ENCODE data around the gene DPP9. TPM values are rescaled to one million over a fixed set of nuclear protein-coding genes. Genes with fewer than 3 reads are reported as not detected.

The DPP9 gene
- polyA plus RNA-seq, 1 donor from 2014 or later: 40.5 TPM

DNA sequence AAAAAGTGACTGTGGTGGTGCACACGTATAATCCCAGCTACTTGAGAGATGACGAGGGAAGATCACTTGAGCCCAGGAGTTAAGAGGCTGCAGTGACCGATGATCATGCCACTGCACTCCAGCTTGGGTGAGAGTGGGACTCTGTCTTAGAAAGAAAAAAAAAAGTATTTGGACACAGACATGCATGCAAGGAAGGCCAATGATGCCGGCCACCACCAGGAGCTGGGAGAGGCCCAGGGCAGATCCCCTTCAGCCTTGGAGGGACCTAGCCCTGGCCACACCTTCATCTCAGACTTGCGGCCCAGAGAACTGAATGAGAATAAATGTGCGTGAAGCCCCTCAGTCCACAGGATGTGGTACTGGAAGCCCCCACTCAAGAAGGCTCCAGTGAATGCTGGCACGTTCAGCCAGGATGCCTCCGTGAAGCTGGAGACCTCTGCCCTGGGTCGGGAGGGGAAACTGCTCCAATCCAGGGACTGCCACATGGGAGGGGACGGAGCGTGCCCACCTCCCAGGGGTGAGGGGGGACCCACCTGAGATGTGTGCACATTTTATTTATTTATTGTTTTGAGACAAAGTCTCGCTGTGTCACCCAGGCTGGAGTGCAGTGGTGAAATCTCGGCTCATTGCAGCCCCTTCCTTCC, 69.7 kb downstream of the DPP9 start:
- H3K9me3 Mint-ChIP-seq: no peaks in the 10 kb centered on the region
- no peaks in the 10 kb centered on the region for H3K36me3 Mint-ChIP-seq
- no peaks in the 10 kb centered on the region for H3K27me3 Mint-ChIP-seq
- peaks cover 4 to 10% (median 7%) of the 10 kb centered on the region in 3 donors for H3K4me1 Mint-ChIP-seq
- H3K27ac Mint-ChIP-seq: peak overlapping the region in 2 of 3 donors; percentile 5 to 46
- H3K4me3 Mint-ChIP-seq: peak overlapping the region in 1 of 4 donors; percentile 22

DNA sequence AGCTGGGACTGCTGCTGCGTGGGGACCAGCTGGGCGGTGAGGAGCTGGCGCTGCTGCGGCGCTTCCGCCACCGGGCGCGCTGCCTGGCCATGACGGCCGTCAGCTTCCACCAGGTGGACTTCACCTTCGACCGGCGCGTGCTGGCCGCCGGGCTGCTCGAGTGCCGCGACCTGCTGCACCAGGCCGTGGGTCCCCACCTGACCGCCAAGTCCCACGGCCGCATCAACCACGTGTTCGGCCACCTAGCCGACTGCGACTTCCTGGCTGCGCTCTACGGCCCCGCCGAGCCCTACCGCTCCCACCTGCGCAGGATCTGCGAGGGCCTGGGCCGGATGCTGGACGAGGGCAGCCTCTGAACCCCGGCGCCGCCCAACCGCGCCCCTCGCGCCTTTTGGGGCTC, 71.6 kb downstream of the DPP9 start:
- H3K27ac Mint-ChIP-seq: no peak overlapping the region
- H3K27me3 Mint-ChIP-seq: no peaks in the 10 kb centered on the region
- peaks cover 4 to 17% (median 14%) of the 10 kb centered on the region in 3 donors for H3K4me1 Mint-ChIP-seq
- H3K9me3 Mint-ChIP-seq: no peaks in the 10 kb centered on the region
- no peak overlapping the region for H3K4me3 Mint-ChIP-seq
- H3K36me3 Mint-ChIP-seq: no peaks in the 10 kb centered on the region

DNA sequence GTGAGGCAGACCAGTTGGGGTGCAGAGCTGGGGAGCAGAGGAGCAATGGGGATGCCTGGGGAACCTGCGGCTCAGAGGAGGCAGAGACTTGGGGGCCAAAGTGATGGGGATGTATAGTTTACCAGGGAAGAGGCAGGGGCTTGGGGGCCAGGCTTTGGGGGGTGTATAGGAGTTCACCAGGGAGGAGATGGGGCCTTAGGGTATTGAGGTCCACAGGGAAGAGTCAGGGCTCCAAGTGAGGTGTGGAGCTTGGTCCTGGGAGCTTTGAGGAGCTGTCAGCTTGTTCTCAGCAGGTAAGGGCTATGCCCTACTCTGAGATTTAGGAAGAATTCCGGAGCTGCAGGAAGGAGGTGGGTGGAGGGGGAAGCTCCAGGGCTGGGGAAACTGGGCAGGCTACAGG, 73.5 kb downstream of the DPP9 start:
- H3K4me1 Mint-ChIP-seq: peaks cover 4 to 19% (median 16%) of the 10 kb centered on the region in 3 donors
- no peak overlapping the region for H3K27ac Mint-ChIP-seq
- H3K27me3 Mint-ChIP-seq: no peaks in the 10 kb centered on the region
- H3K9me3 Mint-ChIP-seq: no peaks in the 10 kb centered on the region
- H3K36me3 Mint-ChIP-seq: no peaks in the 10 kb centered on the region
- H3K4me3 Mint-ChIP-seq: no peak overlapping the region

DNA sequence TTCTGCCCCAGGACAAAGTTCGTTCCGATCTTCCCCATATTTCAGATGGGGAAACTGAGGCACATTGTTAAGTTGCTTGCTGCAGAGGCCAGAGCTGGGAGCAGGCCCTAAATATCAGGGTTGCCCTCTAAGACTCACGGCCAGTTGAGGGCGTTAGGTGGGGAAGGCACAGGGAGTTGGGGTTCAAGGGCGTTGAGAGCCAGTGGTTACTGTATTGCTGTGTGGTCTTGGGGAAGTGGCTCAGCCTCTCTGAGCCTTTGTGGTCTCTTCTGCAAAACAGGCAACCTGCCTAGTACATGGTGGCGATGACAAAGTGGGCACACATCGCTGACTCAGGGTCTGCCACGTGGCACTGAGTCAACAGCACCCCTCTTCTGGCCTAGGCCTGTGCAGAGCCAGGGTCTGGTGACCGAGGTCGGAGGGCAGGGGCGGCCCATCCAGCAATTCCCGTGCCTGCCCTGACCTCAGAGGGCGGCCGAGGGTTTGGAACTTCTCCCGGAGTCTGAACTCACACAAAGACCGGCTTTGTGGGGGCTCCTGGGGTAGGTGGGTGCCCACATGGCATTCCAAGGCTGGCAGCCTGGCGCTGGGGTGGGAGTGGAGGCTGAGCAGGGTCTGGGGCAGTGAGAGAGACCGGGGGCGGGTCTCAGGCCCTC, 74.1 kb downstream of the DPP9 start:
- Mint-ChIP-seq H3K9me3 (no peaks in the 10 kb centered on the region), H3K4me1 (peaks cover 0 to 15% (median 13%) of the 10 kb centered on the region in 3 donors), H3K27ac (no peak overlapping the region), H3K4me3 (no peak overlapping the region), H3K27me3 (no peaks in the 10 kb centered on the region), H3K36me3 (no peaks in the 10 kb centered on the region)

DNA sequence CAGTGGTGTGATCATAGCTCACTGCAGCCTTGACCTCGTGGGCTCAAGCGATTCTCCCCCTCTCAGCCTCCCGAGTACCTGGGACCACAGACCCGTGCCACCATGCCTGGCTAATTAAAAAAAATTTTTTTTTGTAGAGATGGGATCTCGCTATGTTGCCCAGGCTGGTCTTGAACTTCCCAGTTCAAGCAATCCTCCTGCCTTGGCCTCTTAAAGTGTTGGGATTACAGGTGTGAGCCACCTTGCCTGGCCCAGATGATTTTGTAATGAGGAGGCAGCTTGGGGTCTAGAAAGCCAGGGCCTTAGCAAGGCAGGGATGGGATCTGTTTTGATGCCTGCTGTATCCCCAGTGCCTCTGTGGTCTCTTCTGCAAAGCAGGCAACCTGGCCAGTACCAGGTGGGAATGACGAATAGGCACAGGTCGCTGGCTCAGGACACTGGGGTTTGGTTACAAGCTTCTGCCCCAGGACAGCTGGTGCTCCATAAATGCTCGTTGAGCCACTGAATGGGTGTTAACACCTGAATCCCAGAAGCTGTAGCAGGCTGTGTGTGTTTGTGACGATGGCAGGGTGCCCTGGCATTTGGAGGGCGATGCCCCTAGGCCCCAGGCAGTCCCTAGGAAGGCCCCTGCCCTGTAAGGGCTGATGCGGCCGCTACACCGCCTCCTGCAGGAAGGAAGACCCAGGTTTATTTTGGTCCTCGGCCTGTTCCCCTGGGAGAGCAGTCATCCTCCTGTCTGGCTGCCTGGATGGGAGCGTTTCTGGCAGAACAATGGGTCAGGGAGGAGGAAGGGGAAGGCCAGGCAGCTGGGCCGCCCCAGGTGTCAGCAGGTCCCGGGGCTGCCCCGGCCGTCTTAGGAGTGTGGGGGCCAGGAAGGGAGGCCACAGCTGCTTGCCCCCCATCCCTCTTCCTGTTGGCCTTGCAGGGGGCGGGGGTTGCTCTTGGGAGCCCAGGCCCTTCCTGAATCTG, 75.7 kb downstream of the DPP9 start:
- H3K4me1 Mint-ChIP-seq: peaks cover 0 to 11% (median 10%) of the 10 kb centered on the region in 3 donors
- peak overlapping the region in 2 of 4 donors; percentile 73 to 83 for H3K4me3 Mint-ChIP-seq
- H3K27ac Mint-ChIP-seq: peak overlapping the region in 1 of 3 donors; percentile 35
- H3K27me3 Mint-ChIP-seq: no peaks in the 10 kb centered on the region
- H3K36me3 Mint-ChIP-seq: no peaks in the 10 kb centered on the region
- H3K9me3 Mint-ChIP-seq: no peaks in the 10 kb centered on the region

DNA sequence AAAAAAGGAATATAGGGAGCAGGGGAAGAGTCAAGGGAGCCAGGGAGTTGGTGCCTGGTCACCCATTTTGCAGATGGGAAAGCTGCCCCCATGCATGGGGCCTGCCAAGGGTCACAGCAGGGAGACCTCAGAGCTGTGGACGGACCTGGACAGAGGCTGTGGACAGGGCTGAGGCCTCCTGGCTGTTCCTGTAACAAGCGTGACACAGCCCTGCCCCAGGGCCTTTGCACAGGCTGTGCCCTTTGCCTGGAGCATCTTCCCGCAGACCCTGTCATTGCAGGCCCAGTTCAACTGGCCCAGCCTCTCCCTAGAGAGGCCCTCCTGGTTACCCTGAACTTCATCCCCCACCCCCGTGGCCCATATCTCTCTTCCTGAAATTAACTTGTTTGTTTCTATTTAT, 77.9 kb downstream of the DPP9 start:
- H3K4me1 Mint-ChIP-seq: peaks cover 0 to 15% (median 13%) of the 10 kb centered on the region in 3 donors
- H3K36me3 Mint-ChIP-seq: no peaks in the 10 kb centered on the region
- no peaks in the 10 kb centered on the region for H3K9me3 Mint-ChIP-seq
- H3K27me3 Mint-ChIP-seq: no peaks in the 10 kb centered on the region
- no peak overlapping the region for H3K27ac Mint-ChIP-seq
- no peak overlapping the region for H3K4me3 Mint-ChIP-seq

DNA sequence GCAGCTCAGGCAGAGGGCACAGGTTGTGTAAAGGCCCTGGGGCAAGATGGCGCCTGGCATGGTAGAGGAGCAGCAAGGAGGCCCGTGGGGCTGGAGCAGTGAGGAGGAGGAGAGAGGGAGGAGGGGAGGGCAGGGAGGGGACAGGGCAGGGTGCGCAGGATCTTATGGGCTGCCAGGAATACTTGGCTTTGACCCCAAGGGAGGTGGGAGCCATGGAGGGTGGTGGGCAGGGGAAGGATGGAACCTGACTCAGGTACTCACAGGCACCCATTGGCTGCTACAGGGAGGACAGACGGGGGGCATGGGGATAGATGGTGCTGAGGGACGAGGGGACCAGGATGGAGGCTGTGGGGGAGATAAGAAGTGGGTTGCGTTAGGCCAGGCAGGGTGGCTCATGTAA, 81.0 kb downstream of the DPP9 start:
- Mint-ChIP-seq H3K27ac (no peak overlapping the region), H3K4me1 (peaks cover 11 to 19% (median 12%) of the 10 kb centered on the region in 3 donors), H3K36me3 (peaks cover 1% of the 10 kb centered on the region), H3K4me3 (peak overlapping the region in 2 of 4 donors; percentile 65 to 77), H3K27me3 (no peaks in the 10 kb centered on the region), H3K9me3 (no peaks in the 10 kb centered on the region)

DNA sequence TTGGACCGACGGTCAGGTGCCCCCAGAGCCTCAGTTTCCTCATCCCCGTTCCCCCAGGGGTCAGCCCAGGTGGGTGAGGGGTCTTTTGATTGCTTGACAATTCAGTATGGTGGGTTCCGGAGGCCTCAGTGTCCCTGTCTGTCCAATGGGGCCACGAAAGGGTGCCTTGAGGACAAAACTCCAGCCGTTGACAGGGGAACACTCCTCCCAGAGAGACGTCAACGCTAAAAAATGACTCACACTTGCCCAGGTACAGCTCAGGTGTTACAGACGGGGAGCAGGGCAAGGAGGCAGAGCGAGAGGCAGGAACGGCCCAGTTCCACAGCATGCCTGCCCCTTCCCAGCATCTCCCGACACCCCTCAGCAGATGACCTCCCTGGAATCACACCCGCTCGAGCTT, 82.5 kb downstream of the DPP9 start:
- peak overlapping the region in 3 of 4 donors; percentile 61 to 82 (median 71) for H3K4me3 Mint-ChIP-seq
- peaks cover 12 to 19% (median 17%) of the 10 kb centered on the region in 3 donors for H3K4me1 Mint-ChIP-seq
- H3K9me3 Mint-ChIP-seq: no peaks in the 10 kb centered on the region
- peak overlapping the region in 2 of 3 donors; percentile 63 to 71 for H3K27ac Mint-ChIP-seq
- H3K36me3 Mint-ChIP-seq: peaks cover 1% of the 10 kb centered on the region
- no peaks in the 10 kb centered on the region for H3K27me3 Mint-ChIP-seq

DNA sequence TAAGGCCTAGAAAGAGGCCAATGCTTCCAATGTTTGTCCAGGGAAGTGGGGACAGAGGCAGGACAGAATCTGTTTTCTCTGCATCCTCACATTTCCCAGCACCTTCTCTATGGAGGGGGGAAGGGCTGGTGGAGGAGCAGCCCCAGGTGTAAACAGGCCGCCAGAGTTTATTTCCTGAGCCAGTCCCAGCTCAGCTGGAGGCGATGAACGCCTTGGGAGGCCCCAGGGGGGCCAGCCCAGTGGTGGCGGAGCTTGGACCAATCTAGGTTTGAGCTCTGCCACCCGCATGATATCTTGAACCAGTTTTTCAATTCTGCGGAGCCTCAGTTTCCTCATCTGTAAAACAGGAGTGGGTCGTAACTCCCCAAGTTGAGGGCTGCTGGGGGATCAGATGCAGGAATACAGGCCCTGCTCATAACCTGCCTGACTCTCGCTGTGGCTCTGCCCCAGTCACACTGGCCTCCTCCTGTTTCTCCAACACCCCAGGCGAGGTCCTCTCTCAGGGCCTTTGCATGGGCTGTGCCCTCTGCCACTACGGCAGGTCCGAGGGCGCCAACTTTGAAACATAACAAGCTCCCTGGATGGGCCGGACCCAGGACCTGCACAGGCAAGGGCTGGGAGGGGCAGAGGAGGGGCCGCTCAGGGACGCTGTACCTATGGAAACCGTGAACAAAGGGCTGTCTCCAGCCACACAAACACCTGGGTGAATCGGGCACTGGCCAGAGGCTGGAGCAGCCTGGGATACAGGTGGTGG, 83.2 kb downstream of the DPP9 start:
- Mint-ChIP-seq H3K4me3 (peak overlapping the region; percentile 92 to 99 (median 97)), H3K27me3 (no peaks in the 10 kb centered on the region), H3K4me1 (peaks cover 12 to 19% (median 17%) of the 10 kb centered on the region in 3 donors)

DNA sequence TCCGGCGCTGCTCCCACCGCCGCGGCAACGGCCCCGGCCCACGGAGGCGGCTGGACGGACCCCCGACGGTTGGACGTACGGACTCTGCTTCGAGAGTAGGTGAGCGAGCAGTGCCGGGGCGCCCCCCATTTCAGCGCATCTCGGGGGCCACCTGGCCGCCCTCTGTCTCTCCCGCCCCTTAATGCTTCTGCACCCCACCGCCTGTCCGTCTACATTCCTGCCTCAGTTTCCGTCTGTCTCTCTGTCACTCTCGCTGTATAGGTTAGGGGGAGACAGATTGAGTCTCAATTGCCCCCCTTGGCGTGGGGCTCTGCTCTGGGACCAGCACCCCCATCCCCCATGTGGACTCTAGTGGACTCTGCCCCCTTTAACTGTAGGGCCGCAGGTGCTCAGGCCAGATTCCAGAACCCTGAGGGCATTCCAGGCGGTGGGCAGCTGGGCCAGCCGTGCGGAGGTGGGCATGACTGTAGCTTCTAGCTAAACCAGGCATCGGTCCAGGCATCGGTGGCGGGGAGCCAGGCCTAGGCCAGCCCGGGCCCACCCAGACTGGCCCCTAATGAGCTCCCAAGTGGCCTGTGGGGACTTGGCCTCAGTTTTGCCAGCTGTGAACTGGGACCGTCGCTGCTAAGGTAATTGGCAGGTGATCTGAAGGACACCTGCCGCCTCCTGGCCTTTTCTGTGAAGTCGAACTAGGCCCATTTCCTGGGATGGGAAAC, 84.0 kb downstream of the DPP9 start:
- Mint-ChIP-seq H3K4me1 (peaks cover 12 to 19% (median 17%) of the 10 kb centered on the region in 3 donors), H3K9me3 (no peaks in the 10 kb centered on the region), H3K4me3 (peak overlapping the region; percentile 92 to 99 (median 97)), H3K27ac (peak overlapping the region; percentile 91 to 96 (median 92)), H3K27me3 (no peaks in the 10 kb centered on the region), H3K36me3 (peaks cover 1% of the 10 kb centered on the region)

More for the DNA sequence above, 83.2 kb downstream of the DPP9 start:
- peaks cover 1% of the 10 kb centered on the region for H3K36me3 Mint-ChIP-seq
- H3K27ac Mint-ChIP-seq: peak overlapping the region in 1 of 3 donors; percentile 91
- no peaks in the 10 kb centered on the region for H3K9me3 Mint-ChIP-seq

DNA sequence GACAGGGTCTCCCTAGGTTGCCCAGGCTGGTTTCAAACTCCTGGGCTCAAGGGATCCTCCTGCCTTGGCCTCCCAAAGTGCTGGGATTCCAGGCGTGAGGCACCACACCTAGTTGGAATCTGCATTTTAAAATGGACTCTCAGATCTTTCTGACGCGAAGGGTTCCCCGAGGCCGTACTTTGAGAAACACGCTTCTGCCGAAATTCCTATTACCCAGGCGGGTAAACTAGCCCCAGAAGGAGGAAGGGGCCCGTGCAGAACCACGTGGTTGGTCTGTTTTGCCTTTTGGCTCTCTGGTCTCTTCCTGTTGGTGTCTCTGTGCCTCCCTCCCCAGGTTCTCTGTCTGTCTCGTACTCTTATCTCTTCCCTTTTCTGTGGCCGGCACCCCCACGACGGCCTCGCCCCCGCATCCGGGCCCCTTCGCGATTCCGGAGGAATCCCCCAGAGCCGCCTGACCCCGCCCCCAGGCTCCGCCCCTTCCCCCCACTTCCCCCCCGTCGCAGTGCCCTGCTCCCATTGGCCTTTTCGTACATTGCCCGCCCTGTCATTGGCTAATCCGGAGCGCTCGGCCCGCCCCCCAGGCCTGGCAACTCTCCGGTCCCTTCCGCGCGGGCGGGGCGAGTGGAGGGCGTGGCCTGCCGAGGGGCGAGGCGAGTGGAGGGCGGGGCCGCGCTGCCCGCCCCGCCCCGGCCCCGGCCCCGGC, 84.7 kb downstream of the DPP9 start, which contains the start of gene TNFAIP8L1:
Gene TNFAIP8L1 (plus strand): TSS at position 689 of the 703 bp plus-strand sequence. CDS start 12,354 bp downstream, outside the sequence.
- peaks cover 1% of the 10 kb centered on the region for H3K36me3 Mint-ChIP-seq
- no peaks in the 10 kb centered on the region for H3K9me3 Mint-ChIP-seq
- no peaks in the 10 kb centered on the region for H3K27me3 Mint-ChIP-seq
- H3K4me1 Mint-ChIP-seq: peaks cover 12 to 19% (median 17%) of the 10 kb centered on the region in 3 donors
- H3K4me3 Mint-ChIP-seq: peak within 1 kb of the TSS; percentile 92 to 99 (median 97)
- H3K27ac Mint-ChIP-seq: peak within 1 kb of the TSS; percentile 91 to 97 (median 96)

DNA sequence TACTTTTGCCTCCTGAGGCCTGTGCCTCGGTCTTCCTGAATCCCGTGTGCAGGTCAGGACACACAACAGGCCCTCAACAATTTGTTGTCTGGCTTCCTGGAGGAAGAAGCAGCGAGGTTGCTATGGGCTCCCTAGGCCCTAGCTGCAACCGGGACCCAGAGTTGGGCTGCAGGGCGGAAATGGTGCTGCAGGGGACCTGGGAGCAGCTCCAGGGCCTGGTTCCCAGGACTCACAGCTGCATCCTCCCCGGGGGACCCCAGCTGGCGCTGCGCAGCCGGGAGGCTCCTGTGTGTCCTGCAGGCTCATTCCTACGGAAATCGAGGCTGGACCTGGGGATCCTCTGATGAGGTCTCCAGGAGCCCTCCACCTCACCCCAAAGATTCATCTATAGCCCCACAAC, 85.3 kb downstream of the DPP9 start:
- H3K4me1 Mint-ChIP-seq: peaks cover 12 to 20% (median 19%) of the 10 kb centered on the region in 3 donors
- peak overlapping the region in 1 of 3 donors; percentile 91 for H3K27ac Mint-ChIP-seq
- H3K36me3 Mint-ChIP-seq: peaks cover 1% of the 10 kb centered on the region
- H3K27me3 Mint-ChIP-seq: no peaks in the 10 kb centered on the region
- peak overlapping the region in 2 of 4 donors; percentile 5 to 85 for H3K4me3 Mint-ChIP-seq
- H3K9me3 Mint-ChIP-seq: no peaks in the 10 kb centered on the region

DNA sequence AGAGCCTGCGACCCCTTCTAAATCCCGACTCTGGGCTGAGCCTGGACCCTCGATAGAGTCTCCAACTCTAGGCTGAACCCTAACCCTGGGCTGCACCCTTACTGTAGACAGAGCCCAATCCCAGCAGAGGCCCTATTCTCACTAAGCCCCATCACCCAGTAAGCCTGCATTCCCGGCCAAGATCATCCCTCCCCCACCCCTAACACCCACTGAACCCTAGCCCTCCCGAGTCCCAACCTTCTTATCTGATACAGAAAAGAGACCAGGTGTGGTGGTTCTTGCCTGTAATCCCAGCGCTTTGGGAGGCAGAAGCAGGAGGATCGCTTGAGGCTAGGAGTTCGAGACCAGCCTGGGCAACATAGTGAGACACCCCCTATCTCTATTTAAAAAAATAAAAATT, 86.9 kb downstream of the DPP9 start:
- Mint-ChIP-seq H3K36me3 (peaks cover 1% of the 10 kb centered on the region), H3K27me3 (no peaks in the 10 kb centered on the region), H3K4me1 (peaks cover 8 to 23% (median 22%) of the 10 kb centered on the region in 3 donors), H3K9me3 (no peaks in the 10 kb centered on the region), H3K4me3 (peak overlapping the region in 3 of 4 donors; percentile 54 to 70 (median 55)), H3K27ac (peak overlapping the region in 2 of 3 donors; percentile 61 to 75)
